Hematopoietic multipotent progenitor cell treated with erythropoietin and hydrocortisone succinate and interleukin-3 and kit ligand, for 15 days (in vitro differentiated cells): ENCODE measurements around the gene GNPTAB.
"Not testable (repeated sequence)": the region's sequence is repeated elsewhere in the genome, so short reads cannot be mapped to it uniquely, and the experiment has no call there.

Experiments used
- DNase-seq: peaks from one replicate; pipeline ENCODE4 v3.0.0-alpha.2; 2015; ENCODE audit warnings: low spot score

GNPTAB gene

DNA sequence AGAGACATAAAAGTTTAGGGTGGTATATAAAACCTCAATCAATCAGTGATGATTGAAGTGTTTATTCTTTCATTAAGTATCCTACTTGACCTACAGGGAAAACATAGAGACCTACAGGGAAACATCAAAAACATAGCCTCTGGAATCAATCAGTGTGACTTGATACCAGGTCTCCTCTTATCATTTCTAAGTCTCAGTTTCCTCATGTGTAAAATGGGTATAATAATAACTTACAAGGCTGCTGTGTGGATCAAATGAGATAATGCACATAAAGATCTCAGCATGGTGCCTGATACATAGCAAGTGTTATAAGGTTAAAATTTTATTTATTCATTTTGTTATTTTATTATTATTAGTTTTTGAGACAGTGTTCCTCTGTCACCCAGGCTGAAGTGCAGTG, 22.2 kb upstream of the GNPTAB start:
- DNase-seq, result no peak

DNA sequence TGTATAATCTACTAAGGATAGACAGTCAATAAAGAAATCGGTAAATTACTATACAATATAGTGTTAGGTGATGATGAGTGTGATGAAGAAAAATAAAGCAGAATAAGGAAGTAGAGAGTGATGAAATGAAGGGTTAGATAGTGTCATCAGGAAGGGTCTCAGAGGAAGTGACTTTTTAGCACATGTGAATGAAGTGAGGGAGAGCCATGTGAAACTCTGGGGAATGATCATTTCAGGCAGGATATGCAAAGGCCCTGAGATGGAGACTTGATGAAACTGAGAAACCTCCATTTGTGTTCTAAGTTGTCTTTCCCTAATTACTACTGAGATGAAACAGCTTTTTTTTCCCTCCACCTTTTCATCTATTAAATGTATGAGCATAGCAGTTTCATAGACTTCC, 19.4 kb upstream of the GNPTAB start:
- no peak for DNase-seq

DNA sequence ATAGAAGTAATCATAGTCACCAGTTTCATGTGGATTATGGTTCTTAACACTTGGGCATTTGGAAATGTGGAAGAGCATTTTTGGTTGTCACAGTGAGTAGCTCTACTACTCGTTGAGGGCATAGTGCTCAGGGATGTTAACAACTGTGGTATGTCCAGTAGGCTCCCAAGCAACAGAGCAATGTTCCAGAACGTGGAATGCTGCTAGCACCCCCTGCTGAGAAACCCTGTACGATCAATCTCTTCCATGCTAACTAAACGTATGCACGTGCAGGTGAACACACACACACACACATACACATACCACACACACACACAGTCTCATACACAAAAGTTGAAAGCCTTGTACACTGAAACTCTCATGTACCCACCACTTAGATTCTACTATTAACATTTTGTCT, 16.6 kb upstream of the GNPTAB start:
- no peak for DNase-seq

DNA sequence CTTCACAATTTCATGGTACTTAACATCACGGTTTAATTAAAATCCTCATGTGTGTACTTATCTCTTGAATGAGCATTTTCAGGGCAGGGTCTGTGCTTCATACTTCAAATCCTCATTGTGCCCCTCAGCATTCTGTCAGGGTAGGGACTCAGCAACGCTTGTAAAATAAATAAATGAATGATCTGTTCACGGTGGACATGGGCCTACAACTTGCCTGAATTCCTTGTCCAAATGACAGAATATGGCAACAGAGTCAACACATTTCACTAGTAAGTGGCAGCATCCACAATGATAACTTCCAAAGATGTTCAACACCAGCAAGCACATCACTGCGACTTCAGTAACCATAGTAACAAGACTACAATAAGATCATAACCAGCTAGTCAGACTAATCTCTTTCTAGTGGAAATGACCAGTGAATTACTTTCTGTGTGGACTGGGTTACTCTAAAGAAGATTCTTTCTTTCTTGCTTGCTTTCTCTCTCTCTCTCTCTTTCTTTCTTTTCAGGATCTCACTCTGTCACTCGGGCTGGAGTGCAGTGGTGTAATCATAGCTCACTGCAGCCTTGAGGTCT, 14.5 kb upstream of the GNPTAB start:
- no peak for DNase-seq

DNA sequence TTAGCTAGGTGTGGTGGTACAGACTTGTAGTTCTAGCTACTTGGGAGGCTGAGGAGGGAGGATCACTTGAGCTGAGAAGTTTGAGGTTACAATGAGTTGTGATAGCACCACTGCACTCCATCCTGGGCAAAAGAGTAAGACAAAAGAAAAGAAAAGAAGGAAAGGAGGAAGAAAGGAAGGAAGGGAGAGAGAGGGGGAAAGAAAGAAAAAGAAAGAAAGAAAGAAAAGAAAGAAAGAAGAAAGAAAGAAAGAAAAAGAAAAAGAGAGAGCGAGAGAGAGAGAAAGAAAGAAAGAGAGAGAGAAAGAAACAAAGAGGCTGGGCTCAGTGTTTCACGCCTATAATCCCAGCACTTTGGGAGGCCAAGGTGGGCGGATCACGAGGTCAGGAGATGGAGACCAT, 10.3 kb upstream of the GNPTAB start:
- DNase-seq, result no peak

DNA sequence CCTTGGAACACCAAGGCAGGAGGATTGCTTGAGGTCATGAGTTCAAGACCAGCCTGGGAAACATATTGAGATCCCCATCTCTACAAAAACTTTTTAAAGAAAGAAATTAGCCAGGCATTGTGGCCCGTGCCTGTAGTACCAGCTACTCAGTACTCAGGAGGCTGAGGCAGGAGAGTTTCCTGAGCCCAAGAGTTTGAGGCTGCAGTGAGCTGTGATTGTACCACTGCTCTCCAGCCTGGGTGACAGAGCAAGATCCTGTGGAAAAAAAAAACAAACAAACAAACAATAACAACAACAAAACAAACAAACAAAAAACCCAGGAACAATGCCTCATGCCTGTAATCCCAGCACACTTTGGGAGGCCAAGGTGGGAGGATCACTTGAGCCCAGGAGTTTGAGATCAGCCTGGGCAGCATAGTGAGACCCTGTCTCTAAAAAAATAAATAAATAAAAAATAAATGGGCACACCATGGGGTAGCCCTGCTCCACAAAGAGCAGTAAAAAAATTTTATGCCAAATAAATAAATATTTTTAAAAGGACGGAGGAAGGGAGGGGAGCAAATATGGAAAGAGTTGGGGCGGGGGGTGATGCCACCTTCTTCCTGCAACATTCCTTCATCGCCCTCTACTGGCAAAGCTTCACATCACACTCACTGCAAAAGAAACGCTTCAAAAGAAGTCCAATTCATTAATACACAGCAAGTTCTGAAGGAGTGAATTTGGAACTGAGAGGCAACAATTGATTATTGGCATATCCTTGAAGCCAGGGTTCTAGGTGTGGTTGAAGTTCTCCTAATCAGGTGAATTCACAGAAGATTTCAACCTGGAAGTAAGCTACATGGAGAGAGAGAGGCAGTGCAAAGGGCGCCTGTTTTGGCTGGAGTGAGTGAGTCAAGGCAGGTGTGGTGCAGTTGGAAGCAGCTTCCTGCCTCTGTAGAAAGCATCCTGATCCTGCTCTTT, 8.8 kb upstream of the GNPTAB start:
- peak; percentile 79 for DNase-seq

DNA sequence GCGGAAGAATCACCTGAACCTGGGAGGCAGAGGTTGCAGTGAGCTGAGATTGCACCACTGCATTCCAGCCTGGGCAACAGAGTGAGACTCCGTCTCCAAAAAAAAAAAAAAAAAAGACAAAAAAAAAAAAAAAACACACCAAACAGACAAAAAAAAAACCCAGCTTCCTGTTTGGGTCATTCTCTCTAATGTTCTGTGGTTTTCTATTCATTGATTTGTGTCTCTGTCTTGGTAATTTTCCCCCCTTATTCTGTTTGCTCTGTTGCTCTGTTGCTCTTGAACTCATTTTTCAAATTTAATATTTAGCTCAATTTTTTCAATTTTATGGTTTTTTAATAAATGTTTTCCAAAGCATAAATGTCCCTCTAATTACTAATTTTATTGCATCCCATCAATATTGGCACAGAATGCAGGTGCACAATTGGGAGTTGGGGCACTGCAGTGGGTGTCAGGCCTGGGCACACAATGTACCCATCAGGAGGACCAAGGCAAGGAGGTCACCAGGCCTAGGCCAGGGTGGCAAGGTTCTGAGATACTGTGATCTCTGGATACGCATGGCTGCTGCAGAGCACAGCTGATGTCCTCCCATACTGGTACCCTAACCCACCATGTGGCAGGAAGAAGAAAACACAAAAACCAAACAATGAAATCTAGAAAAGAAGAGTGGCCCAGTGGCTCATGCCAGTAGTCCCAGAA, 8.0 kb upstream of the GNPTAB start:
- no peak for DNase-seq

DNA sequence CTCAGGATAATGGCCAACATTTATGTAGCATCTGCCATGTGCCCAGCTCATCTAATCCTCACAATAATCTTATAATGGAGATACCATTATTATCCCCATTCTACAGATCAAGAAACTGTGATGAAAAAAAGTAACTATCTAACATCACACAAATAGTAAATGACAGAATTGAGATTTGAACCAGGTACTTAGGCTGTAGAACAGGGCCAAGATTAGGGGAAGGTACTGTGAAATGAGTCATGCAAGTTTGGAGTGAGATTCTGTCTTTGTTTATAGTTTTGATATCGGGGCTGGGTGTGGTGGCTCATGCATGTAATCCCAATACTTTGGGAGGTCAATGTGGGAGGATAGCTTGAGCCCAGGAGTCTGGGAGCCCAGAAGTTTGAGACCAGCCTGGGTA, 1.3 kb upstream of the GNPTAB start:
- DNase-seq, result no peak

DNA sequence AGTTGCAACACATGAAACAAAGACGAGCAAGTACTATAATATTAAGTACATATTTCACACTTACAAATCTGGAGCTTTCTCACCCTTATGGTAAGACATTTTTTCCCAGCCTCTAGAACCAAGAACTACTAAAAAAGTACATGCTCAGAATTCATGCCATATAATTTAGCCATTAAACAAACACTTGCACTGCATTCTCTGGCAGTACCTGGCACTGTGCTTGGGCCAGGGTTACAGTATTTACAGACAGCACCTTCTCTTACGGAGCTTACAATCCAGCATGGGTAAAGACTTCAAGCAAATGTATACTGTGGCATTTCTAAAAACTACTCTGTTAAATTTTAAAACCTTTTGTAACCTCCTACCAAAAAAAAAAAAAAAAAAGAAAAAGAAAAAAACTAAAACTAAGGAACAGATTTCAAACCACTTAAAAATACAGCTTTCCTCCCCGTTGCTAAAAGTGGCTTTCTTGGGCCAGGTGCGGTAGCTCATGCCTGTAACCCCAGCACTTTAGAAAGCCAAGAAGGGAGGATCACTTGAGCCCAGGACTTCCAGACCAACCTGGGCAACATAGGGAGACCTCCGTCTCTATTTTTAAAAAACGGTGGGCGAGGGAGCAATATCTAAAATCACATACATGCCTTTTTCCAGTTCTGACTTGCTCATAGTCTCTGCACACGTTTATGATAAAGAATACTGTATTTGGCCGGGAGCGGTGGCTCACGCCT, 956 bp downstream of the GNPTAB start:
- DNase-seq, result no peak

DNA sequence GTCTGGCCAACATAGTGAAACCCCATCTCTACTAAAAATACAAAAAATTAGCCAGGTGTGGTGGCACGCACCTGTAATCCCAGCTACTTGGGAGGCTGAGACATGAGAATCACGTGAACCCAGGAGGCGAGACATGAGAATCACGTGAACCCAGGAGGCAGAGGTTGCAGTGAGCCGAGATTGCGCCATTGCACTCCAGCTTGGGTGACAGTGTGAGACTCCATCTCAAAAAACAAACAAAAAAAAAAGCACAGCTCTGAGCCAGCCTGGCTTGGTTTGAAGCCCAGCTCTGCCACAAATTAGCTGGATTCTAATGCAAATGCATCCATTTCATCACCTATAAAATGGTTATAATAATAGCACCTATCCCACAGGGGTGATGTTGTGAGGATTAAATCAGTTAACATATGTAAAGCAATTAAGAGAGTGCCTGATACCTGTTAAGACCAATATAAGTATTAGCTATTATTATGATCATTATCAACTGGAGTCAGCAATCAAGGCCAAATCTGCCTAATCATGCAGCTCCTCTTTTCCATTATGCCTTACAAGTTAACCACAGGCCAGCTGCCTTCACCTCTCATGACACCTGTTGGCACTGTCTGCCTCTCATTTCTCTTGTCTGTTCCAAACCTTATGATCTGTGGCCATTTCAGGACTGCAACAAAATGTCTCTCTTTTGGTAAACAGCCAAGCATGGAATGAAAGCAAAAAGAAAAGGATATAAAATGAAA, 2.1 kb downstream of the GNPTAB start:
- DNase-seq, result no peak

DNA sequence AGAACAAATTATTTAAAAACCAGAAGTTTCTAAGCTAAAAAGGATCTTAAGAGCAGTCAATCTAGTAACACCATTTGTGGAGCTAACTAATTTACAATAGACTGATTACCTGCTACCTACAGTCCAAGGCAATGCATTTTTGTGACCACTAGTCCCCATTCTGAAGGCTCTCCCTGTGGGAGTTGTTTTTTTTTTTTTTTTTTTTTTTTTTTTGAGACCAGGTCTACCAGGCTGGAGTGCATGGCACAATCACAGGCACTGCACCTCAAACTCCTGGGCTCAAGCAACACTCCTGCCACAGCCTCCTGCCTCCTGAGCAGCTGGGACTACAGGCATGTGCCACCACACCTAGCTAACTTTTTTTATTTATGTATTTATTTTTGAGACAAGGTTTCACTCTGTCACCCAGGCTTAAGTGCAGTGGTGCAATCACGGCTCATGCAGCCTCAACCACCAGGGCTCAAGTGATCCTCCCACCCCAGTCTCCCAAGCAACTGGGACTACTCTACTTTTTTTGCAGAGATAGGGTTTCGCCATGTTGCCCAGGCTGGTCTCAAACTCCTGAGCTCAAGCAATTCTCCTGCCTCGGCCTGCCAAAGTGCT, 3.9 kb downstream of the GNPTAB start:
- DNase-seq, result no peak

DNA sequence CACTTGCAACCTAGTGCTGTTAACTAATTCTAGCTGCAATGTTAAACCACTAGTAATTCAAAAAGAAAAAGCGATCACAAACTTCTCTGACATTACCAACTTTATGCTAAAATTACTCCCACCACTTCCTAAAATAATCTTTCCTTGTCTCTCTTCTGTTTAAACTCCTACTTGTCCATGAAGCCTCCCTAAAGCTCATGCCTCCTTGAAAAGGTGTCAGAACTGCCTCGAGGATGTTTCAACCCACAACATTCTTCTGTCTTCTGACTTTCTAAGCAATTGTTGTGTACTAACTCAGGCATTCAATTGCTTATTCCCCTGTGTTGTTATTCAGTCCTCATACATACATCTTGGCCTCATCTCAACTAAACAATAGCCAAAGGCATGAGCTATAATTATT, 5.9 kb downstream of the GNPTAB start:
- no peak for DNase-seq

DNA sequence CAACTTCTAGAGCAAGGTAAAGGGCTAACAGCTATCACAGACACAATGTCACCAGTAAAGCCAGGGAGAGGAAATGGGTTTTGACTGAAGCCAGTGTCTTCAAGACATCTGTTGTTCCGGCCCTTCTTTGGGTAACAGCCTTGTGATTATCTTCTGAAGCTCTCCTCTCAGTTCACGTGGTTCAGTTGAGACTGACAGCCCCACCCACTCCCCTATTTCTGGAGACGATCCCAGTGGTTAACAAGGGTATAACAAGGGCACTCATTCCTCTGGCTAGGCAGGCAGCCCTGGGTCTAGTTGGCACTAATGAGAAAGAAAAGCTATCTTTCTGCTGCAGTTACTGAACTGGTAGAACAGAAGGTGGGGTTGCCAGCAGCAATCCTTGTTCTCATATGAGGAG, 6.9 kb downstream of the GNPTAB start:
- peak; percentile 82 for DNase-seq

DNA sequence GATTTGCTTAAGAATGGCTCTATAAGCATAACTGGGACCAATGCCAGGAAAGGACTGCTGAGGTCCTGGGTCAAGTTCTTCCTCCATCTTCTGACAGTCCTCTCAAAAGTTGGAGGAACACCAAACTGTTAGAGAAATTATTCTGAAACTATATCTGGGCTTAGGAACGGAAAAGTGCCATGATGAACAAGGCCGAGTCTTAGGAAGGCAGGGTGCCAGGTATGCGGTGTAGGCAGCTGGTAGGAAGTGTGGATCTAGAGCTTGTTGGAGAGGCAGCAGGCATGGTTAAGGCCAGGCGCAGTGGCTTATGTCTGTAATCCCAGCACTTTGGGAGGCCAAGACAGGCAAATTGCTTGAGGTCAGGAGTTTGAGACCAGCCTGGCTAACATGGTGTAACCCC, 7.7 kb downstream of the GNPTAB start:
- DNase-seq, result no peak

DNA sequence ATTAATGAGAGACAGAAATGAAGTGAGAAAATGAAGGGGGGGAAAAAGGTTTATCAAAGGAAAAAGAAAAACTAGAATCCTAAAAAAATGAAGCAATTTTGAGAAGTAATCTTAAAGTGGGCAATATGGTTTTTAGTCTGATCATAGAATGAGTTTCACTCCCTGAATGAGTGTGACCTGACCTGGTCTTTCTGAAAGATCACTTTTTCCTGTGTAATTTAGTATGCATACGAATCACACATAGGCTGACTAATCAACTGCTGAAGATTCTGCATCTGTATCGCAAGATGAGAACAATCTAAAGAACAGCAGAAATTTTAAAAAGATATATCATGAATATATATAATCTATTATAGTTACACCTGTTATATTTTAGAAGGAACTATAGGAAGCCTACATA, 11.3 kb downstream of the GNPTAB start:
- DNase-seq, result no peak

DNA sequence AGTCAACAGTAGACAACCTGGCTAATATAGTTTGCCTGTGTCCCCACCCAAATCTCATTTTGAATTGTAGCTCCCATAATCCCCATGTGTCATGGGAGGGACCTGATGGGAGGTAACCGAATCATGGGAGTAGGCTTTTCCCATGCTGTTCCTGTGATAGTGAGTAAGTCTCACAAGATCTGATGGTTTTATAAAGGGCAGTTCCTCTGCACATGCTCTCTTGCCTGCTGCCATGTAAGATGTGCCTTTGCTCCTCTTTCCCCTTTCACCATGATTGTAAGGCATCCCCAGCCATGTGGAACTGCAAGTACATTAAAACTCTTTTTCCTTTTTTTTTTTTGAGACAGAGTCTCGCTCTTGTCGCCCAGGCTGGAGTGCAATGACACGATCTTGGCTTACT, 12.1 kb downstream of the GNPTAB start:
- not testable (repeated sequence) for DNase-seq

DNA sequence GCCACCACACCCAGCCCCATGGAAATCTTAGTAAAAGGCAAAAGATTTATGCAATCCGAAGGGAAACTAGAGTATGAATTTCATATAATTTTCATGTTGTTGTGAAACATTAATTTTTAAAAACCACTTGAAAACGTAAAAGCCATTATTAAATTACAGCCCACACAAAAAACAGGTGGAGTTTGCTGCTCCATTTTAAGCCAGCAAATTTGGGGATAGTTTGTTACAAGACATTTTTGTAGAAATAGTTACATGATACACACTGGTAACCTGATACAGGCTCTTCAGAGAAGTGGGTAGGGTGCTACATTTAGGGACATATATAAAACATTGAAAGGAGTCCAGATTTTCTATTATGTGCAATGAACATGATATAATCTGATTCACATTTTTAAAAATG, 17.6 kb downstream of the GNPTAB start:
- DNase-seq, result no peak

DNA sequence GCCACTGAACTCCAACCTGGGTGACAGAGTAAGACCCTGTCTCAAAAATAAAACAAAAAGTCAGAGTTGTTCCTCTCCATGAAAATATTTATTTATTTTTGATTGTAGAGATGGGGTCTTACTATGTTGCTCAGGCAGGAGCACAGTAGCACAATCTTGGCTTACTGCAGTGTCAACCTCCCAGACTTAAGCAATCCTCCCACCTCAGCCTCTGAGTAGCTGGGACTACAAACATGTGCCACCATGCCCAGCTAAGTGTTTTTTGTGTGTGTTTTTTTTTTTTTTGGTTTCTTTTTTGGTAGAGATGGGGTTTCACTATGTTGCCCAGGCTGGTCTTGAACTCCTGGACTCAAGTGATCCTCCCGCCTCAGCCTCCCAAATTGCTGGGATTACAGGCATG, 18.0 kb downstream of the GNPTAB start:
- not testable (repeated sequence) for DNase-seq

DNA sequence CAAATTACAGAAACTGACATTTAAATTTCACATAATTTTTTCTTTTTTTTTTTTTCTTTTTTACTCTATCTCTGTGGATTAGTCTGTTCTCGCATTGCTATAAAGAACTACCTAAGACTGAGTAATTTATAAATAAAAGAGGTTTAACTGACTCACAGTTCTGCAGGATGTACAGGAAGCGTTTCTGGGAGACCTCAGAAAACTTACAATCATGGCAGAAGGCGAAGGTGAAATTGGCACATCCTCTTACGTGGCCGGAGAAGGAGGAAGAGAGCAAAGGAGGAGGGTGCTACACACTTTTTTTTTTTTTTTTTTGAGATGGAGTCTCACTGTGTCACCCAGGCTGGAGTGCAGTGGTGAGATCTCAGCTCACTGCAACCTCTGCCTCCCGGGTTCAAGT, 19.4 kb downstream of the GNPTAB start:
- DNase-seq, result not testable (repeated sequence)

DNA sequence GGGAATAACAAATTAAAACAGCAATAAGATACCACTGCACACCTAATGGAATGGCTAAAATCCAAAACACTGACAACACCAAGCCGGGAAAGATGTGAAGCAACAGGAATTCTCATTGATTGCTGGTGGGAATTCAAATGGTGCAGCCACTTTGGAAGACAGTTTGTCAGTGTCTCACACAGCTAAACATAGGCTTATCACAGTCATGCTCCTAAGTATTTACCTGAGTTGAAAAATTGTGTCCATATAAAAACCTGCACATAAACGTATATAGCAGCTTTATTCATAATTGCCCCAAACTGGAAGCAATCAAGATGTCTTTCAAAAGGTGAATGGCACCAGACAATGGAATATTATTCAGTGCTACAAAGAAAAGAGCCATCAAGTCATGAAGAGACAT, 21.6 kb downstream of the GNPTAB start:
- DNase-seq, result no peak

DNA sequence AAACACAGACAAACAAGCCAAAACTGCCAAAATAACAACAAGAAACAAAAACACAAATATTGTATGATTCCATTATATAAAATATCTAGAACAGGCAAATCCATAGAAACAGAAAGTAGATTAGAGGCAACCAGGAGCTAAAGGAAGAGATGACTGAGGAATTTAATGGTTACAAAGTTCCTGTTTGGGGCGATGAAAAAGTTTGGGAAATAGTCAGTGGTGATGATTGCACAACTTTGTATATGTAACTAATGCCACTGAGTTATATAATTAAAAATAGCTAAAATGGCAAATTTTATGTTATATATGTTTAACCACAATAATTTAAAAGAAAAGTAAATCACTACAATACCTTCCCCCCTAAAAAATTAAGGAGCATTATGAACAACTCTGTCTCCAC, 24.5 kb downstream of the GNPTAB start:
- DNase-seq, result no peak
